Duodenal mucosa (tissue), 2 donors: Measurements from ENCODE around the gene TMEM54.

Experiments used
- H3K27ac ChIP-seq: one replicate; pipeline ENCODE4 v1.7.0; 2013; ENCODE audit warnings: low read depth, low read length
- H3K27me3 ChIP-seq, 2 donors: one replicate each; pipeline ENCODE4 v1.7.0; 2013; ENCODE audit warnings: low read length in 2 of 2, control low read depth in 1 of 2; ENCODE audit not compliant: insufficient read depth in 2 of 2, control insufficient read depth in 1 of 2
- H3K36me3 ChIP-seq, 2 donors: one replicate each; pipeline ENCODE4 v1.7.0; 2013; ENCODE audit warnings: low read length in 2 of 2, control low read depth in 1 of 2; ENCODE audit not compliant: insufficient read depth in 2 of 2, control insufficient read depth in 1 of 2
- H3K4me1 ChIP-seq, 2 donors: one replicate each; pipeline ENCODE4 v1.7.0; 2013; ENCODE audit warnings: low read length in 2 of 2, control low read depth in 1 of 2; ENCODE audit not compliant: insufficient read depth in 2 of 2, control insufficient read depth in 1 of 2
- H3K4me3 ChIP-seq, 2 donors: one replicate each; pipeline ENCODE4 v1.7.0; 2013; ENCODE audit warnings: low read length in 2 of 2, low read depth in 1 of 2
- H3K9ac ChIP-seq, 2 donors: one replicate each; pipeline ENCODE4 v1.7.0; 2013; ENCODE audit warnings: low read length in 2 of 2, low read depth in 1 of 2
- H3K9me3 ChIP-seq, 2 donors: one replicate each; pipeline ENCODE4 v1.7.0; 2013; ENCODE audit warnings: low read length in 2 of 2, control low read depth in 1 of 2; ENCODE audit not compliant: control insufficient read depth in 1 of 2

Gene TMEM54

GRCh38 chr1:32865639-32866405, 35.4 kb downstream of the TMEM54 start:
- H3K9ac ChIP-seq, result no peak overlapping the region
- no peak overlapping the region for H3K4me3 ChIP-seq
- no peak overlapping the region for H3K27ac ChIP-seq
- H3K9me3 ChIP-seq, result no peaks in the 10 kb centered on the region
- H3K4me1 ChIP-seq, result peaks cover 0 to 6% of the 10 kb centered on the region in 2 donors
- H3K36me3 ChIP-seq, result peaks cover 5 to 21% of the 10 kb centered on the region in 2 donors
- H3K27me3 ChIP-seq, result peaks cover 6 to 12% of the 10 kb centered on the region in 2 donors

GRCh38 chr1:32864375-32865019, 36.7 kb downstream of the TMEM54 start:
- Histone ChIP-seq H3K36me3 (peaks cover 5 to 23% of the 10 kb centered on the region in 2 donors), H3K27me3 (peaks cover 0 to 2% of the 10 kb centered on the region in 2 donors), H3K9me3 (no peaks in the 10 kb centered on the region), H3K9ac (no peak overlapping the region), H3K4me1 (no peaks in the 10 kb centered on the region), H3K27ac (no peak overlapping the region), H3K4me3 (no peak overlapping the region)

GRCh38 chr1:32863881-32864245, 37.3 kb downstream of the TMEM54 start:
- Histone ChIP-seq H3K9me3 (no peaks in the 10 kb centered on the region), H3K36me3 (peaks cover 11 to 26% of the 10 kb centered on the region in 2 donors), H3K4me3 (no peak overlapping the region), H3K9ac (no peak overlapping the region), H3K27me3 (no peaks in the 10 kb centered on the region), H3K27ac (no peak overlapping the region), H3K4me1 (no peaks in the 10 kb centered on the region)

- no peaks in the 10 kb centered on the region for H3K9me3 ChIP-seq
- no peak overlapping the region for H3K4me3 ChIP-seq
- H3K36me3 ChIP-seq, result peaks cover 11 to 28% of the 10 kb centered on the region in 2 donors
- H3K27ac ChIP-seq, result no peak overlapping the region
- H3K9ac ChIP-seq, result no peak overlapping the region
- H3K27me3 ChIP-seq, result no peaks in the 10 kb centered on the region
- no peaks in the 10 kb centered on the region for H3K4me1 ChIP-seq
Observed at GRCh38 chr1:32863218-32863880, 37.8 kb downstream of the TMEM54 start.

GRCh38 chr1:32861904-32862695, 39.1 kb downstream of the TMEM54 start:
- no peak overlapping the region for H3K4me3 ChIP-seq
- no peaks in the 10 kb centered on the region for H3K27me3 ChIP-seq
- no peak overlapping the region for H3K27ac ChIP-seq
- H3K4me1 ChIP-seq, result no peaks in the 10 kb centered on the region
- H3K36me3 ChIP-seq, result peaks cover 11 to 37% of the 10 kb centered on the region in 2 donors
- no peak overlapping the region for H3K9ac ChIP-seq
- H3K9me3 ChIP-seq, result no peaks in the 10 kb centered on the region

- Histone ChIP-seq H3K27ac (no peak overlapping the region), H3K4me1 (no peaks in the 10 kb centered on the region), H3K27me3 (no peaks in the 10 kb centered on the region), H3K9me3 (no peaks in the 10 kb centered on the region), H3K36me3 (peaks cover 11 to 43% of the 10 kb centered on the region in 2 donors), H3K9ac (no peak overlapping the region), H3K4me3 (no peak overlapping the region)
Observed at GRCh38 chr1:32860566-32860965, 40.6 kb downstream of the TMEM54 start.

GRCh38 chr1:32859915-32860314, 41.3 kb downstream of the TMEM54 start:
- Histone ChIP-seq H3K9ac (no peak overlapping the region), H3K27ac (no peak overlapping the region), H3K36me3 (peaks cover 11 to 45% of the 10 kb centered on the region in 2 donors), H3K27me3 (no peaks in the 10 kb centered on the region), H3K4me1 (peaks cover 0 to 3% of the 10 kb centered on the region in 2 donors), H3K9me3 (no peaks in the 10 kb centered on the region), H3K4me3 (no peak overlapping the region)

GRCh38 chr1:32858791-32859190, 42.4 kb downstream of the TMEM54 start:
- Histone ChIP-seq H3K9me3 (no peaks in the 10 kb centered on the region), H3K36me3 (peaks cover 17 to 53% of the 10 kb centered on the region in 2 donors), H3K27ac (no peak overlapping the region)

GRCh38 chr1:32858136-32858535, 43.1 kb downstream of the TMEM54 start:
- H3K36me3 ChIP-seq, result peaks cover 17 to 52% of the 10 kb centered on the region in 2 donors
- H3K27ac ChIP-seq, result no peak overlapping the region
- no peak overlapping the region for H3K9ac ChIP-seq
- no peak overlapping the region for H3K4me3 ChIP-seq
- H3K27me3 ChIP-seq, result no peaks in the 10 kb centered on the region
- peaks cover 0 to 7% of the 10 kb centered on the region in 2 donors for H3K4me1 ChIP-seq
- H3K9me3 ChIP-seq, result no peaks in the 10 kb centered on the region

More at GRCh38 chr1:32858791-32859190, 42.4 kb downstream of the TMEM54 start:
- Histone ChIP-seq H3K27me3 (no peaks in the 10 kb centered on the region), H3K4me1 (peaks cover 0 to 7% of the 10 kb centered on the region in 2 donors), H3K9ac (no peak overlapping the region), H3K4me3 (no peak overlapping the region)
